Measurements from ENCODE around the gene DTD2.

DNA sequence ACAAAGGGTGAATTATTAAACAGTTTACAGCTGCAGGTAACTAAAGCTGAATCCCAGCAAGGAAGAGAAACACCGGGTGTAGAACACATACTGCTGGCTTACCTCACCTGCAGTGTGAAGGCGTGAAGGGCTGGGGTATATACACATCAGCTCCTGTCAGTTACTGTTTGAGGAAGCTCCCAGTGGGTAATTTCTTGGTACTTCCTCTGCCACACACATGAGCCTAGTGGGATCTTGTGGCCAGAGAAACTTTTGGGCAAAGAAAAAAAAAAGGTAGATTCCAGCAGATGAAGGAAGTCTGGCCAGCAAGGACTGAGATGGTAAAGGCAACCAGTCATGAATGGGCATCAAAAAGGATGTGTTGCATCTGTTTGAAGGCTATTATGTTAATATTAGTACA lies 44.6 kb upstream of the DTD2 start:
- TF ChIP-seq POLR2AphosphoS5 (IDR thresholded peaks at IDR 0.05; ENCODE audit: control insufficient read depth, insufficient read depth, low read depth, low read length) (no peak), NRF1 (conservative IDR thresholded peaks at IDR 0.05 in 1 of 2, IDR thresholded peaks at IDR 0.05 in 1 of 2) (no peak), ZNF696 (CRISPR knock-in tag; conservative IDR thresholded peaks at IDR 0.05) (no peak), ERF (CRISPR knock-in tag; IDR thresholded peaks at IDR 0.05) (no peak), E2F5 (CRISPR knock-in tag; IDR thresholded peaks at IDR 0.05) (no peak), ZNF324 (CRISPR knock-in tag; IDR thresholded peaks at IDR 0.05) (no peak), POLR2A (conservative IDR thresholded peaks at IDR 0.05) (no peak)
- TF ChIP-seq, protein P1, sequence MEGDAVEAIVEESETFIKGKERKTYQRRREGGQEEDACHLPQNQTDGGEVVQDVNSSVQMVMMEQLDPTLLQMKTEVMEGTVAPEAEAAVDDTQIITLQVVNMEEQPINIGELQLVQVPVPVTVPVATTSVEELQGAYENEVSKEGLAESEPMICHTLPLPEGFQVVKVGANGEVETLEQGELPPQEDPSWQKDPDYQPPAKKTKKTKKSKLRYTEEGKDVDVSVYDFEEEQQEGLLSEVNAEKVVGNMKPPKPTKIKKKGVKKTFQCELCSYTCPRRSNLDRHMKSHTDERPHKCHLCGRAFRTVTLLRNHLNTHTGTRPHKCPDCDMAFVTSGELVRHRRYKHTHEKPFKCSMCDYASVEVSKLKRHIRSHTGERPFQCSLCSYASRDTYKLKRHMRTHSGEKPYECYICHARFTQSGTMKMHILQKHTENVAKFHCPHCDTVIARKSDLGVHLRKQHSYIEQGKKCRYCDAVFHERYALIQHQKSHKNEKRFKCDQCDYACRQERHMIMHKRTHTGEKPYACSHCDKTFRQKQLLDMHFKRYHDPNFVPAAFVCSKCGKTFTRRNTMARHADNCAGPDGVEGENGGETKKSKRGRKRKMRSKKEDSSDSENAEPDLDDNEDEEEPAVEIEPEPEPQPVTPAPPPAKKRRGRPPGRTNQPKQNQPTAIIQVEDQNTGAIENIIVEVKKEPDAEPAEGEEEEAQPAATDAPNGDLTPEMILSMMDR (IDR thresholded peaks at IDR 0.05 in 2 of 3, conservative IDR thresholded peaks at IDR 0.05 in 1 of 3; ENCODE audit: insufficient read depth in 2 of 3, low read depth in 1 of 3, low read length in 3 of 3), result no peak
